Esophagus muscularis mucosa (tissue), 4 donors: ENCODE data around the gene CCDC9B. TPM values are rescaled to one million over a fixed set of nuclear protein-coding genes. Genes with fewer than 3 reads are reported as not detected.

ENCODE experiments used
- DNase-seq: peaks from one replicate; pipeline ENCODE4 v3.0.0-alpha.2; 2017; ENCODE audit errors: extremely low spot score
- H3K27ac ChIP-seq, 4 donors: fragments of 200-600 bp; sonication (generic); replicated peaks in 1 of 4; 1 replicate in 3 of 4; 2 replicates in 1 of 4; pipeline ENCODE4 v1.5.1; 2016 to 2019; ENCODE audit warnings: mild to moderate bottlenecking in 1 of 4
- H3K27me3 ChIP-seq, 4 donors: fragments of 200-600 bp; sonication (generic); one replicate each; pipeline versions ENCODE4 v1.5.1 to v1.6.0; 2016 to 2019
- H3K36me3 ChIP-seq, 4 donors: fragments of 200-600 bp; sonication (generic); one replicate each; pipeline ENCODE4 v1.5.1; 2016 to 2019
- H3K4me1 ChIP-seq, 4 donors: fragments of 200-600 bp; sonication (generic); one replicate each; pipeline ENCODE4 v1.5.1; 2016 to 2019
- H3K4me3 ChIP-seq, 4 donors: fragments of 200-600 bp; sonication (generic); 1 replicate in 2 of 4; 2 replicates in 2 of 4; pipeline ENCODE4 v1.5.1; 2016 to 2019; ENCODE audit warnings: mild to moderate bottlenecking in 4 of 4, moderate library complexity in 1 of 4
- H3K9me3 ChIP-seq, 4 donors: fragments of 200-600 bp; sonication (generic); 1 replicate in 3 of 4; 2 replicates in 1 of 4; pipeline ENCODE4 v1.5.1; 2016 to 2019
- EP300 ChIP-seq: sonication (generic); formaldehyde crosslinking; IDR thresholded peaks from one replicate; pipeline ENCODE4 v1.6.1; 2017; ENCODE audit warnings: antibody characterized with exemption
- POLR2A ChIP-seq: fragments of 450-650 bp; IDR thresholded peaks from one replicate; pipeline ENCODE4 v1.6.1; 2017; ENCODE audit warnings: antibody characterized with exemption, moderate library complexity, mild to moderate bottlenecking, low read depth
- POLR2AphosphoS5 ChIP-seq, 2 donors: sonication (generic); formaldehyde crosslinking; IDR thresholded peaks; one replicate each; pipeline ENCODE4 v1.6.1; 2017; ENCODE audit warnings: antibody characterized with exemption in 2 of 2
- WGBS: methylation state at CpG from one replicate; pipeline ENCODE4 v1.1.5; 2018; 5-methylcytosine and 5-hydroxymethylcytosine counted together
- intact Hi-C: fragments of 100-400 bp; cut with DNase I; formaldehyde crosslinking; loops from one replicate; pipeline ENCODE4 v1.15.1; 2023
- total RNA-seq, 4 donors: library from RNA; depleted of rRNA; stranded (reverse); fragments of >200 nt; gene quantifications; one replicate each; pipeline versions ENCODE4 v1.1.0 to v1.2.1, GENCODE V29; 2016
- TF ChIP-seq, protein P1 (sequence below), 3 experiments: fragments of 200-600 bp in 2 of 3; fragments of 450-650 bp in 1 of 3; sonication (generic) in 2 of 3; IDR thresholded peaks; one replicate each; pipeline ENCODE4 v1.5.1; 2017 to 2019; ENCODE audit warnings: antibody characterized with exemption in 3 of 3, mild to moderate bottlenecking in 2 of 3, moderate library complexity in 1 of 3

CCDC9B gene
- total RNA-seq, 4 donors from 2014 or later: 22.9 to 82.6 (median 56.3) TPM

DNA sequence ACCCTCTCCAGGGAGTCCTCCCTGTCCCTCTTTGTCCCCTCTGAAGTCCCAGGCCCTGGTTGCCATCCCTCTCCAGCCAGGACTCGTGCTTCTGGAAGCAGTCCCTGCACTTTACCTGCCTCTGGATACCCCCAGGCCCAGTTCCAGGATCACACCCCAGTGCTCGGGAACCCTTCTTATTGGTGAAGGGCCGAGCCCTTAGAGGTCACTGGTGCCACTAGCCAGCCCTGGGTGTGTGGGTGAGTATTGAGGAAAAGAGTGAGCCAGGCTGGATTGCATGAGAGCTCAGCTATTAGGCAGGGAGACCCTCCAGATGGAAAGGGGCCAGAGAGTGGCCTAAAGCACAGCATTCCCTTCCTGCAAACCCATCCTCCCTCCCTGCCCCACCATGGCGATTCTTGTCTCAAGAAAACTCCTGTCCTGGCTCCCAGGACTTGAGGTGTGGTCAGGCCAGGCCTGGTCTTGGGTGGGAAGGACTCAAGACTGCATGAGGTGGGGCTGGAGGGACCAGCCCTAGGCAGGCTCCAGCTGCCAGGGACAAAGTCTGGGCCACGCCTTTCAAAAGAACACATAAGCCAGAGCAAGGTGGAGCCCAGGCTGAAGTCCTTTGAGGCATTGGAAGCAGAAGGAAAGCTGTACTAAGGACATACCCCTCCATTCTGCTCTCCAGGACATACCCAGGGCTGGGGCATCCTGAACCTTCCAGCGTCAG is 5.3 kb upstream of the CCDC9B start:
- WGBS: 93% methylated on average over 5 of the region's 6 CpGs
- Histone ChIP-seq H3K36me3 (no peaks in the 10 kb centered on the region), H3K4me1 (peaks cover 39 to 41% (median 40%) of the 10 kb centered on the region in 4 donors), H3K4me3 (no peak overlapping the region), H3K27me3 (no peaks in the 10 kb centered on the region), H3K9me3 (no peaks in the 10 kb centered on the region), H3K27ac (no peak overlapping the region)
- no peak for DNase-seq
- intact Hi-C loops: no loop called here
- TF ChIP-seq POLR2AphosphoS5 (IDR thresholded peaks at IDR 0.05) (no peak), EP300 (no peak), POLR2A (no peak)
- TF ChIP-seq, protein P1, sequence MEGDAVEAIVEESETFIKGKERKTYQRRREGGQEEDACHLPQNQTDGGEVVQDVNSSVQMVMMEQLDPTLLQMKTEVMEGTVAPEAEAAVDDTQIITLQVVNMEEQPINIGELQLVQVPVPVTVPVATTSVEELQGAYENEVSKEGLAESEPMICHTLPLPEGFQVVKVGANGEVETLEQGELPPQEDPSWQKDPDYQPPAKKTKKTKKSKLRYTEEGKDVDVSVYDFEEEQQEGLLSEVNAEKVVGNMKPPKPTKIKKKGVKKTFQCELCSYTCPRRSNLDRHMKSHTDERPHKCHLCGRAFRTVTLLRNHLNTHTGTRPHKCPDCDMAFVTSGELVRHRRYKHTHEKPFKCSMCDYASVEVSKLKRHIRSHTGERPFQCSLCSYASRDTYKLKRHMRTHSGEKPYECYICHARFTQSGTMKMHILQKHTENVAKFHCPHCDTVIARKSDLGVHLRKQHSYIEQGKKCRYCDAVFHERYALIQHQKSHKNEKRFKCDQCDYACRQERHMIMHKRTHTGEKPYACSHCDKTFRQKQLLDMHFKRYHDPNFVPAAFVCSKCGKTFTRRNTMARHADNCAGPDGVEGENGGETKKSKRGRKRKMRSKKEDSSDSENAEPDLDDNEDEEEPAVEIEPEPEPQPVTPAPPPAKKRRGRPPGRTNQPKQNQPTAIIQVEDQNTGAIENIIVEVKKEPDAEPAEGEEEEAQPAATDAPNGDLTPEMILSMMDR (IDR thresholded peaks at IDR 0.05): no peak

DNA sequence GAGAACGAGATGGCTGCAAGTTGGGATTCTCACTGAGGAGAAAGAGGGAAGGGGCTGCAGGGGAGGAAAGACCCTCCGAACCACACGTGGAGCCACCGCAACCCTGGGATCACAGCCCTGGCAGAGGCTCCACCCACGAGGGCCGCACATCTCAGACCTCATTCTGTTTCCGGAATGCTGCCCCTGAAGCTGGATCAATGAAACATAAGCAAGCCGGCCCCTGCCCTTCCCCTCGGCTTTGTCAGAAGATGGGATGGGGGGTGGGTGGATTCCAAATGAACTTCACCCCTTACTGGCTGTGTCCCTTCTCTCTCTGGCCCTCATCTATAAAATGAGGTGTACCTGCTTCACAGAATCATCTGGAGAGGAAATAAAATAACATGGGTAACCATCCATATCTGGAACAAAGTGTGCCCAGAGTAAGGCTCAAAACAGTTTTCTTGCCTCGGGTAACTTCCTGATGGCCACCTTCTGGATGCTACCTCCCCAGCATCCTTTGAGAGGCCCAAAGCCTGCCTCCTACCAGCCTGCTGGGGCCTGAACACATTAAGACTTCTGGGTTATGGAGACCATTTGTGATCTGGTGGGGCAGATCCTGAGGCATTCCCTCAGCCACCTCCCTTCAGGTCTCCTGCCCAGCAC is 4.6 kb upstream of the CCDC9B start:
- H3K36me3 ChIP-seq: no peaks in the 10 kb centered on the region
- no peak overlapping the region for H3K27ac ChIP-seq
- no peak overlapping the region for H3K4me3 ChIP-seq
- peaks cover 46 to 48% (median 47%) of the 10 kb centered on the region in 4 donors for H3K4me1 ChIP-seq
- H3K9me3 ChIP-seq: no peaks in the 10 kb centered on the region
- no peaks in the 10 kb centered on the region for H3K27me3 ChIP-seq
- TF ChIP-seq EP300: no peak
- TF ChIP-seq POLR2AphosphoS5 (IDR thresholded peaks at IDR 0.05): no peak
- TF ChIP-seq, protein P1 (IDR thresholded peaks at IDR 0.05): no peak
- no peak for TF ChIP-seq POLR2A
- intact Hi-C loops: no loop called here
- WGBS: 59% methylated on average over 10 of the region's 10 CpGs
- DNase-seq: no peak

DNA sequence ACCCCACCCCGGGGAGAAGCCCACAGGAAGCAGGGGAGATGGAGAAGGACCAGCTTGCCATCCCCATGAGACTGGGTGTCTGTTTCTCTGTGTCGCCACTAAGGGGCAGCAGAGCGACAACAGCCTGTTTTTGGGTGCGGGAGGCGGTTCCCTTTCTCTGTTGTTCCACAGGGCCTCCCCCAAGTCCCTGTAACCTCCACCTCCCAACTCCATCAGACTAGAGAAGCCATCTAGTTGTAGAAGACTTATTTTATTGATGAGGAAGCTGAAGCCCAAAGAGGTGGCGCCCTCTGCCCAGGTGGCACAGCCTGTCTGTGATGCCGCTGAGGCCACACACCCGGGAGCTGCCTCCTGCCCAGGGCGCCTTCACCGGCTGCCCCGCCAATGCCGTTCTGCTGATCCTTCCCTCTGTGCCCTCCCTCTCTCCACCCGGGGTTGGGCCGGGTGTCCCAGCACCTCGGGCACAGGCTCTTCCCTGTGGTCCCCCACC is 3.9 kb upstream of the CCDC9B start:
- Histone ChIP-seq H3K27ac (no peak overlapping the region), H3K4me1 (peaks cover 52 to 54% (median 53%) of the 10 kb centered on the region in 4 donors), H3K4me3 (no peak overlapping the region), H3K36me3 (no peaks in the 10 kb centered on the region), H3K9me3 (no peaks in the 10 kb centered on the region), H3K27me3 (no peaks in the 10 kb centered on the region)
- intact Hi-C loops: no loop called here
- no peak for TF ChIP-seq POLR2A
- TF ChIP-seq, protein P1 (IDR thresholded peaks at IDR 0.05): peak; percentile 66 to 85 (median 80)
- TF ChIP-seq POLR2AphosphoS5 (IDR thresholded peaks at IDR 0.05): peak in 1 of 2 donors; percentile 32
- no peak for TF ChIP-seq EP300
- WGBS: 3% methylated on average over 5 of the region's 15 CpGs
- DNase-seq: no peak

DNA sequence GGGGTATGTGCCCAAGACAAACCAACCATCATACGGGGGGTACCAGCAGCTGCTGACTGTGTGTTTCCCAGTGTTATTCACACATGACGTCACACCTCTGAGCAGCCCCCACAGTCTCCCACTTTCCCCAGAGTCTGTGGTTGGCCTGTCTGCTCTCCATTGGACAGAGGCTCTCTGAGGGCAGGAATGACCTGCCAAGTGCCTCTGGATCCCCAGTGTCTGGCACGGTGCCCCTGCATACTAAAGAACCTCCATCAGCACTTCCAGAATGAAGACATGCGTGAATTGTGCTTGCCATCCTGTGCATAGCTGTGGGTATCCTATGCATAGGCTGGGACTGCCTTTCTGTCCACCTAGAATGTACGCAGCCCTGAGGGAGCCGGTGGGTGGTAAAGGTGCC is 3.5 kb upstream of the CCDC9B start:
- intact Hi-C loops: no loop called here
- Histone ChIP-seq H3K4me1 (peaks cover 56 to 59% (median 57%) of the 10 kb centered on the region in 4 donors), H3K36me3 (no peaks in the 10 kb centered on the region), H3K27ac (peak overlapping the region in 3 of 4 donors; percentile 98), H3K9me3 (no peaks in the 10 kb centered on the region), H3K27me3 (no peaks in the 10 kb centered on the region), H3K4me3 (no peak overlapping the region)
- no peak for DNase-seq
- WGBS: 61% methylated on average over 5 of the region's 6 CpGs
- TF ChIP-seq, protein P1 (IDR thresholded peaks at IDR 0.05): no peak
- TF ChIP-seq POLR2A (no peak), EP300 (no peak), POLR2AphosphoS5 (IDR thresholded peaks at IDR 0.05) (no peak)
